HEK293T (cell line): Measurements from ENCODE around the gene HIBCH.

Source experiments
- CTCF ChIA-PET: fragments of 350-600 bp; formaldehyde crosslinking; extraction: SDS; loops from one replicate; lab custom pipeline; 2021; ENCODE audit warnings: antibody characterized with exemption, inconsistent platforms; lab: Yijun Ruan, JAX
- POLR2A ChIA-PET: fragments of 350-600 bp; formaldehyde crosslinking; extraction: SDS; loops from one replicate; lab custom pipeline; 2020; ENCODE audit warnings: antibody characterized with exemption, inconsistent platforms; lab: Yijun Ruan, JAX
- DNase-seq: peaks from one replicate; pipeline ENCODE4 v3.0.0; 2012; ENCODE audit warnings: mixed read lengths; ENCODE audit errors: extremely low spot score
- ARNT ChIP-seq: fragments of 450-650 bp; IDR thresholded peaks from 2 replicates; pipeline ENCODE4 v1.6.1; 2017; ENCODE audit warnings: mild to moderate bottlenecking
- BHLHE40 ChIP-seq: fragments of 450-650 bp; IDR thresholded peaks from 2 replicates; pipeline ENCODE4 v1.6.1; 2016; ENCODE audit warnings: mild to moderate bottlenecking, moderate library complexity, borderline replicate concordance
- CTBP1 ChIP-seq: fragments of 450-650 bp; IDR thresholded peaks from 2 replicates; pipeline ENCODE4 v1.6.1; 2016; ENCODE audit warnings: borderline replicate concordance
- ELF4 ChIP-seq: fragments of 450-650 bp; IDR thresholded peaks from 2 replicates; pipeline ENCODE4 v1.6.1; 2017; ENCODE audit warnings: antibody characterized with exemption
- FOXA1 ChIP-seq: fragments of 450-650 bp; IDR thresholded peaks from 2 replicates; pipeline ENCODE4 v1.6.1; 2016; ENCODE audit warnings: mild to moderate bottlenecking
- FOXK2 ChIP-seq: fragments of 450-650 bp; IDR thresholded peaks from 2 replicates; pipeline ENCODE4 v1.6.1; 2016; ENCODE audit warnings: mild to moderate bottlenecking
- FOXM1 ChIP-seq: fragments of 450-650 bp; IDR thresholded peaks from 2 replicates; pipeline ENCODE4 v1.6.1; 2017; ENCODE audit warnings: mild to moderate bottlenecking, borderline replicate concordance
- HDGF ChIP-seq: fragments of 450-650 bp; IDR thresholded peaks from 2 replicates; pipeline ENCODE4 v1.6.1; 2017; ENCODE audit warnings: antibody characterized with exemption, borderline replicate concordance
- L3MBTL2 ChIP-seq: fragments of 450-650 bp; conservative IDR thresholded peaks from 2 replicates; pipeline ENCODE4 v1.6.1; 2016; ENCODE audit warnings: mild to moderate bottlenecking
- LEF1 ChIP-seq: fragments of 450-650 bp; IDR thresholded peaks from 2 replicates; pipeline ENCODE4 v1.6.1; 2017; ENCODE audit warnings: mild to moderate bottlenecking, borderline replicate concordance
- NFRKB ChIP-seq: fragments of 450-650 bp; IDR thresholded peaks from 2 replicates; pipeline ENCODE4 v1.6.1; 2016; ENCODE audit warnings: mild to moderate bottlenecking, moderate library complexity
- PKNOX1 ChIP-seq: fragments of 450-650 bp; IDR thresholded peaks from 2 replicates; pipeline ENCODE4 v1.6.1; 2016
- SP1 ChIP-seq: fragments of 450-650 bp; IDR thresholded peaks from 2 replicates; pipeline ENCODE4 v1.6.1; 2017
- SUZ12 ChIP-seq: fragments of 450-650 bp; IDR thresholded peaks from 2 replicates; pipeline ENCODE4 v1.6.1; 2016; ENCODE audit warnings: mild to moderate bottlenecking
- TARDBP ChIP-seq: fragments of 450-650 bp; IDR thresholded peaks from 2 replicates; pipeline ENCODE4 v1.6.1; 2016
- ZNF384 ChIP-seq: fragments of 450-650 bp; IDR thresholded peaks from 2 replicates; pipeline ENCODE4 v1.6.1; 2016

Gene HIBCH

DNA sequence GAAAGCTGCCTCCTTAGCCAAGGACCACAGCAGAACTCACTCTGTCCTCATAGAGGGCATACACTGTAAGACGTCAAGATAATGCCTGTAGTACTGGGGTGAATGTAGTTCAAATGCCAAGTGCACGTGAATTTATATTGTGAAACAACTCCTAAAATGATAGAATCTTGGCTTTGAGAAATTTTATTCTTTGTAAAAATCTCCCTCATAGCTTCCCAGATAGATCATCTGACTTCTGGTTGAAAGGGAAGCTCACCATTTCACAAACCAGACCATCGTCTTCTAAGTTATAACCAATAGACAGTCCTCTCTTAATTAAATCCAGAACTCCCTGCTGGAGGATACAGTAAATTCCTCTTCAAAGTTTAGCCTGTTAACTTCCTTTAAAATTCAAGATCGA, 146.2 kb downstream of the HIBCH start:
- ChIA-PET CTCF (no interaction called here), POLR2A (no interaction called here)
- TF ChIP-seq ELF4 (no peak), L3MBTL2 (no peak), BHLHE40 (no peak), HDGF (no peak), SP1 (no peak), TARDBP (no peak), CTBP1 (no peak), PKNOX1 (no peak), ZNF384 (no peak), NFRKB (no peak), SUZ12 (no peak), LEF1 (no peak), FOXA1 (no peak), FOXK2 (no peak), ARNT (no peak), FOXM1 (no peak)
- DNase-seq, result no peak

DNA sequence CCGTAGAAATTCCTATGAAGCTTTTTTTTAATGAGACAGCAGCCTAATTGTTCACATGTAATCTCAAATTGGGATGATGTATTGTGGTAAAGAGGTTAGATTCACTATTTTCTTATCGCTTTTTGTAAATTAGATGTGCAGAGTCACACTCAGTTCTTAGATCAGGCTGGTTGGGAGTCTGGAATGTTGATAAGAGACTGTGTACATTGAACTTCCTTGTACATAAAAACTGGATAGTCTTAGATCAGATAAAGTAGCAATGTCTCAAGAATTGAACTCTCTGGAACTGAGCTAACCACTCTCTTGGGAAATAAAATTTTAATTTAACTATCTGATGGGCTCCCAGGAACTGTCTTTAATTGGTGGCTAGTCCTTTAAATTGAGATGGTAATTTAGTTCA, 149.0 kb downstream of the HIBCH start:
- ChIA-PET POLR2A (interaction anchor here (0.7 kb wide), 1 partner anchor 9 kb away, joined by 4 read pairs; no protein-coding TSS in a partner anchor), CTCF (interaction anchor here (0.7 kb wide), 1 partner anchor 116 kb away, joined by 3 read pairs; no protein-coding TSS in a partner anchor)
- TF ChIP-seq ZNF384, result no peak
- TF ChIP-seq L3MBTL2, result no peak
- TF ChIP-seq LEF1, result no peak
- TF ChIP-seq ARNT, result no peak
- TF ChIP-seq FOXM1, result no peak
- TF ChIP-seq SP1, result no peak
- no peak for TF ChIP-seq NFRKB
- no peak for TF ChIP-seq PKNOX1
- TF ChIP-seq TARDBP, result no peak
- no peak for TF ChIP-seq FOXK2
- no peak for TF ChIP-seq ELF4
- no peak for TF ChIP-seq BHLHE40
- TF ChIP-seq SUZ12, result no peak
- TF ChIP-seq HDGF, result no peak
- TF ChIP-seq CTBP1, result no peak
- no peak for TF ChIP-seq FOXA1

DNA sequence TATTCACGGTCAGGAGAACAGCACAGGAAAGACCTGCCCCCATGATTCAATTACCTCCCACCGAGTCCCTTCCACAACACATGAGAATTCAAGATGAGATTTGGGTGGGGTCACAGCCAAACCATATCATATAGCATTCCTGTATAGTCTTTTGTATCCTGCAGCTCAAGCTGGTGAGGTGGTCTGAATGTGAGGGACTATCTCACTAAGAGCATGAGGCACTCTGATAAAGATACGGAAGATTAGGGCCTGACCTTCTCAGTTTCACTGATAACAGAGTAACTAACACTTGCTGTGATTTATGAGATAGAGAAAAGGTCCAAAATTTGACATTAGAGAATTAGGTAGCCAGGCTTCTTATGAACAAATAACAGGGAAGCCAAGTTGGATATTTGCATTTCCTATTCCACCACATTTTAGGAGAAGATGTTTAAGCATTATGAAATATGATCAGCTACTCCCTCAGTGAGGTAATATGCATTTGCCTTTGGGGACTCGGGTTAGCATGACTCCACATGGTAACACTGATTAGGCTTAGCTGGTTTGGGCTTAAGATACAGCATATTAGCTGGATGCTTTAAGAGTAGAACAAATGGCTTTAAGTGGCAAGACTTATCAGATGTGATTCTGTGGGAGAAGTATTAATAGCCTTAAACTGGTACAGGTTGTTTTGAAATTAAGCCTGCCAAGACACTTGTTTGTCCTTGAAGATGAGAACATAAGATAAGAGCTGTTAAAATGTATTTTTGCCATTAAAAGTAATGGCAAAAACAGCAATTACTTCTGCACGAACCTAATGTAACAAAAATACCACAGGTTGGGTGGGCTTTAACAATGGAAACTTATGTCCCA, 150.2 kb downstream of the HIBCH start:
- CTCF ChIA-PET, result no interaction called here
- TF ChIP-seq FOXM1 (no peak), L3MBTL2 (no peak), TARDBP (no peak), PKNOX1 (no peak), FOXA1 (no peak), LEF1 (no peak), CTBP1 (no peak), ARNT (no peak), BHLHE40 (no peak), HDGF (no peak), SUZ12 (no peak), FOXK2 (no peak), SP1 (no peak), NFRKB (no peak), ZNF384 (no peak), ELF4 (no peak)
- POLR2A ChIA-PET, result interaction anchor here (1.3 kb wide), 1 partner anchor 11 kb away, joined by 4 read pairs; a partner anchor contains a TSS
- DNase-seq, result no peak

More for the DNA sequence above, 149.0 kb downstream of the HIBCH start:
- DNase-seq, result no peak

DNA sequence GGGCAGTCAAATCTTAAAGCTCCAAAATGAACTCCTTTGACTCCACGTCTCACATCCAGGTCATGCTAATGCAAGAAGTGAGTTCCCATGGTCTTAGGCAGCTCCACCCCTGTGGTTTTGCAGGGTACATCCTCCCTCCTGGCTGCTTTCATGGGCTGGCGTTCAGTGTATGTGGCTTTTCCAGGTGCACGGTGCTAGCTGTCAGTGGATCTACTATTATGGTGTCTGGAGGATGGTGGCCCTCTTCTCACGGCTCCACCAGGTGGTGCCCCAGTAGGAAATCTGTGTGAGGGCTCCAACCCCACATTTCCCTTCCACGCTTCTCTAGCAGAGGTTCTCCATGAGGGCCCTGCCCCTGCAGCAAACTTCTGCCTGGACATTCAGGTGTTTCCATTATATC, 151.9 kb downstream of the HIBCH start:
- ChIA-PET POLR2A (no interaction called here), CTCF (interaction anchor here (0.6 kb wide), 1 partner anchor 110 kb away, joined by 5 read pairs; no protein-coding TSS in a partner anchor)
- TF ChIP-seq NFRKB (no peak), PKNOX1 (no peak), CTBP1 (no peak), ZNF384 (no peak), FOXA1 (no peak), LEF1 (no peak), FOXM1 (no peak), TARDBP (no peak), ARNT (no peak), L3MBTL2 (no peak)
- DNase-seq, result no peak

DNA sequence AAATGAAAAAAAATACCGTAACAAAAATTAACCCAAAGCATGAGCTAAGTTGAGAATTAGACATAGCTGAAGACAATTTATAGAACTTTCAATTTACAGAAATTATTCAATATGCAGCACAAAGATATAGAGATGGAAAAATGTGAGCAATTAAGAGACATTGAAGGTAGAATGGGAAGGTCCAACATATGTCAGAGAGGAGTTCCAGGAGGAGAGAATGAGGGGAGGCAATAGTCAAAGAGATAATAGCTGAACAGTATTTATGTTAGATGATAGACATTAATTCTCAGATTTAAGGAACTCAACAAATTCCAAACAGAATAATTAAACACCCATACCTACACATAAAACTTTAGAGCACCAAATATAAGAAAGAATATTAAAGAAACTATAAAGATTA, 154.1 kb downstream of the HIBCH start:
- DNase-seq, result no peak
- ChIA-PET CTCF (no interaction called here), POLR2A (no interaction called here)
- TF ChIP-seq ZNF384 (no peak), PKNOX1 (no peak), SP1 (no peak), ELF4 (no peak), FOXA1 (no peak), FOXM1 (no peak), L3MBTL2 (no peak), HDGF (no peak), TARDBP (no peak), ARNT (no peak), FOXK2 (no peak), BHLHE40 (no peak)
